NCI-H146 treated with DMSO at 0.1 percent for 48 hours (cell line): Measurements from ENCODE around the gene GSTM1.
"Not testable (repeated sequence)": the region's sequence is repeated elsewhere in the genome, so short reads cannot be mapped to it uniquely, and the experiment has no call there.

Experiments
- DNase-seq: peaks from one replicate; lab custom pipeline; 2025; ENCODE audit not compliant: unreplicated experiment; lab: John Stamatoyannopoulos, UW

The GSTM1 gene

DNA sequence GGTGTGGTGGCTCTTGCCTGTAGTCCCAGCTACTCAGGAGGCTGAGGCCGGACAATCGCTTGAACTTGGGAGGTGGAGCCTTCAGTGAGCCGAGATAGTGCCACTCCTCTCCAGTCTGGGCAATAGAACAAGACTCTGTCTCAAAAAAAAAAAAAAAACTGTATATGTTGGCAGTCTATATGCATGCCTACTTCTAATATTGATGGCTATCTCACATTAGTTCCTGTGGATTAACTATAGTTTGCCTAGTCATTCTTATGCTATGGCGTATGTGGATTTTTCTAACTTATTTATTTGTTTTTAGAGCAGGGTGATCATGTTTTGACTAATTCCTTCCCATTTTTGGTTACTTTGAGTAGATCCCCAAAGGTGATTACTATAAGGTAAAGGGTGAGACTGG, 9.4 kb downstream of the GSTM1 start:
- no peak for DNase-seq

DNA sequence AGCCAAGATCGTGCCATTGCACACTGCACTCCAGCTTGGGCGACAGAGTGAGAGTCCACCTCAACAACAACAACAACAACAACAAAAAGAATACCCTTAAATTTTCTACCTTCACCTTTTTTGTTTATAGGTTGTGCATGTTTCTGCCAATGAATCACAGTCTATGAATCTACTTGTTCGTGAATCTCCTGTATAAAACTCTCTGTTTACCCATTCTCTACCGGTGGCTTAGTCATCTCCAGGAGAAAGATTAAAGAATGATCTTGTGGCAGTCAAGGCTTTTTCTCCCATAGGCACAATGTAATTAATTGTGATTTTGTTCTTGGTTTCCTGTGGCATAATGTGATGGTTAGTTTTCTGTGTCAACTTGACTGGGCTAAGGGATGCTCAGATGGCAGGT, 10.2 kb downstream of the GSTM1 start:
- not testable (repeated sequence) for DNase-seq

DNA sequence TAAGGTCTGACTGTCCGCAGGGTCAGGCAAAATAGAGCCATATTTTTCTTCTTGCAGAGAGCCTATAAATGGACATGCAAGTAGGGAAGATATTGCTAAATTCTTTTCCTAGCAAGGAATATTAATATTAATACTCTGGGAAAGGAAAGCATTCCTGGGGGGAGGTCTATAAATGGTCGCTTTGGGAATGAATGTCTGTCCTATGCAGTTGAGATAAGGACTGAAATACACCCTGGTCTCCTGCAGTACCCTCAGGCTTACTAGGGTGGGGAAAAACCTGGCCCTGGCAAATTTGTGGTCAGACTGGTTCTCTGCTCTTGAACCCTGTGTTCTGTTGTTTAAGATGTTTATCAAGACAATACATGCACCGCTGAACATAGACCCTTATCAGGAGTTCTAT, 15.3 kb downstream of the GSTM1 start:
- not testable (repeated sequence) for DNase-seq

DNA sequence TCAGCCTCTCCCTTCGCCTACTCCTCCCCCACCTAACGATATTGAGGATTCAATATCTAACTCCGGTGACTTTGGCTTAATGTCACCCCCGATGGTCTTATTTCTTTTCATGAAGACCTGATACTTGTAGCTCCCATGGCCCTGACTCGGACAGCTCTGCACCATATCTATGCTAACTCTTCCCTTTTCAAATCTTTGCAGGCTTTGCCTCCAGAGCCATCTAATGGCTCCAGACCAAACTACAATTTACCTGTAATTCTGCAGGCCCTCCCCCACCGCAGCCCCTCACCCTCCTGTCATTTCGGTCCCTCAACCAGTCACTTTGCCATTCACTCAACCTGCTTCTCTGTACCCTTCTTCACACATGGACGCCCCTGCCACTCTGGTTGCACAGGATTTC, 16.6 kb downstream of the GSTM1 start:
- no peak for DNase-seq

DNA sequence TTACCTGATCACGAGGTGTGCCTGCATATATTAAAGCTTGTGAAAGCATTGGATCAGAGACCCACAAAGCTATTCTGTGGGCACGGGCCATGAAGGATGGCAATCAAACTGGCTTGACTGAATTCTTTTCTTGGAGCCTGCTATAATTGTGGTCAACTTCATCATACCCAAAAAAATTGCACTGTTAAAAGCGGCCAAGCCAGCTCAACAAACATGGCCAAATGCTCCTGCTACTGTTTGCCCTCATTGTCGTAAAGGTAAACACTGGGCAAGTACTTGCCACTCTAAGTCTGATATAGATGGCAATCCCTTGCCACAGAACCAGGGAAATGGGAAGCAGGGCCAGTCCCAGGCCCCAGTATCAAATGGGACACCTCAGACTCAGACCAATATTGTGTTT, 17.8 kb downstream of the GSTM1 start:
- no peak for DNase-seq

DNA sequence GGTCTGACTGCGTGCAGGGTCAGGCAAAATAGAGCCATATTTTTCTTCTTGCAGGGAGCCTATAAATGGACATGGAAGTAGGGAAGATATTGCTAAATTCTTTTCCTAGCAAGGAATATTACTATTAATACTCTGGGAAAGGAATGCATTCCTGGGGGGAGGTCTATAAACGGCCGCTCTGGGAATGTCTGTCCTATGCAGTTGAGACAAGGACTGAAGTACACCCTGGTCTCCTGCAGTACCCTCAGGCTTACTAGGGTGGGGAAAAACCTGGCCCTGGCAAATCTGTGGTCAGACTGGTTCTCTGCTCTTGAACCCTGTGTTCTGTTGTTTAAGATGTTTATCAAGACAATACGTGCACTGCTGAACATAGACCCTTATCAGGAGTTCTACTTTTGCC, 21.3 kb downstream of the GSTM1 start:
- DNase-seq = not testable (repeated sequence)

DNA sequence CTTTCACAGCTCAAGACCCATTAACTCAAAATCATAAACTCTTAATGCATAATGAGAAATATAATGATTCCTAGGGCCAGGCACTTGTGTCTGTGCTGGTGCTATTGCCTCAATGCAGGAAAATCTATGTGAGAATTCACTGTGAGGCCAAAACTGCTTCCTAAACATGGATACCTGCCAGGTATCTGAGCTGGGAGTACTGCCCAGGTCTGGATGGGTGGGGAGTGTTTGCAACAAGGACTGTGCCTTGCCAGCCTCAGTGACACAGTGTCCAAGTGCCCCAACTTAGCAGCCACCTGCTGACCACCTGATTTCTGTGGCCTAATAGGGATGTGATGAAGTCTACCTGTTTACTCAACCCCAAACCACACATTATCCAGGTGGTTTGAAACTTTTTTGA, 22.2 kb downstream of the GSTM1 start:
- not testable (repeated sequence) for DNase-seq

DNA sequence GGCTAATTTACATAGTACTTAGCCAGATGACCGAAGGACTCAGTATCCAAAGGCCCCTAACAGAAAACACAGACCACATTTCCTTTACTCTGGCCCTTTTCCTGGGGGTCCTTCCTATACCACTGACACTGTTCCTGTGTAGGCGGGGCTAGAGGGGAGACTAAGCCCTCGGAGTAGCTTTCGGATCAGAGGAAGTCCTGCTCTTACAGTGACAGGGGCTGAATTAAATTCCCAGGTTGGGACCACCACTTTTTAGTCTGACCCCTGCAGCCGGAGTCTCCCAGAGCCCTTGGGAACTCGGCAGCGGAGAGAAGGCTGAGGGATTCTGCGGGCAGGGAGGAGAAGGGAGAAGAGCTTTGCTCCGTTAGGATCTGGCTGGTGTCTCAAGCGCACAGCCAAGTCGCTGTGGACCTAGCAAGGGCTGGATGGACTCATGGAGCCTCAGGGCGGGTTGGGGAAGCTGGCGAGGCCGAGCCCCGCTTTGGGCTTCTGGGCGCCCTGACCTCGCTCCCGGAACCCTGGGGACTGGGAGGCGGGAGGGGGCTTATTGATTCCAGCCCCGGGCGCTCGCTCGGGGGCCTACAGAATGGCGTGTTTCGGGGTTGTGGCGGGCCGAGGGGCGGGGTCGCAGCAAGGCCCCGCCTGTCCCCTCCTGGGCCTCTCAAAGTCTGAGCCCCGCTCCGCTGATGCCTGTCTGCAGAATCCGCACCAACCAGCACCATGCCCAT, 24.1 kb downstream of the GSTM1 start, which contains the start of gene GSTM5:
TSS of gene GSTM5 (plus strand) at position 659 of the 728 bp plus-strand sequence. CDS start at position 721, 62 bp downstream.
- not testable (repeated sequence) for DNase-seq

DNA sequence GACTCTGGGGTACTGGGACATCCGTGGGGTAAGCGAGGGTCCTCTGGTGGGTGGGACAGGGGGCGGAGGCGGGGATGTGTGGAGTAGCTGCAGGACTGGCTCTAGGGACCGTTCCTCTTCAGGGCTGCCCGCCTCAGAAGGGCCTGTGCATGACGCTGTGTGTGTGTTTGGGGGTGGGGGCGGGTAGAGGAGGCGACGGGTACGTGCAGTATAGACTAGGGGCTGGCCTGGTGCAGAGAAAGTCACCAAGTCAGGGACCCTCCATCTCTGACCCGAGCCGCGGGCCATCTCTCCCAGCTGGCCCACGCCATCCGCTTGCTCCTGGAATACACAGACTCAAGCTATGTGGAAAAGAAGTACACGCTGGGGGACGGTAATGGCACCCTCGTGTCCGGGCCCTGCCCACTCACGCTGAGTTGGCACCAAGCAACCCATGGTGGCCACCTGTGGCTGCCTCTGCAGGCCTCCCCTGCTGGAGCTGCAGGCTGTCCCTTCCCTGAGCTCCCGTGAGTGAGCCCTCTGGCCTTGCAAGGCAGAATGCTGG, 24.8 kb downstream of the GSTM1 start:
- no peak for DNase-seq

DNA sequence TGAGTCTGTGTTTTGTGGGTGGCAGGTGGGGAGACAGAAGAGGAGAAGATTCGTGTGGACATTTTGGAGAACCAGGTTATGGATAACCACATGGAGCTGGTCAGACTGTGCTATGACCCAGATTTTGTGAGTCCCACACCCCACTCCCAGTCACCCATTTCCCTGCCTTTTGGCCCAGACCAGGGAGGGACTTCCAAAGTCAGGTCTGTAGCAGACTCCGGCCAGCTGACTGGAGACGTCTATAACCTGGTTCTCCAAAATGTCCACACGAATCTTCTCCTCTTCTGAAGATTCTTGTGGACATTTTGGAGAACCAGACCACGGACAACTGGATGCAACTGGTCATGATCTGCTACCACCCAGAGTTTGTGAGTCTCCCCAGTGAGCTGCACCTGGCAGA, 26.0 kb downstream of the GSTM1 start:
- DNase-seq = no peak

DNA sequence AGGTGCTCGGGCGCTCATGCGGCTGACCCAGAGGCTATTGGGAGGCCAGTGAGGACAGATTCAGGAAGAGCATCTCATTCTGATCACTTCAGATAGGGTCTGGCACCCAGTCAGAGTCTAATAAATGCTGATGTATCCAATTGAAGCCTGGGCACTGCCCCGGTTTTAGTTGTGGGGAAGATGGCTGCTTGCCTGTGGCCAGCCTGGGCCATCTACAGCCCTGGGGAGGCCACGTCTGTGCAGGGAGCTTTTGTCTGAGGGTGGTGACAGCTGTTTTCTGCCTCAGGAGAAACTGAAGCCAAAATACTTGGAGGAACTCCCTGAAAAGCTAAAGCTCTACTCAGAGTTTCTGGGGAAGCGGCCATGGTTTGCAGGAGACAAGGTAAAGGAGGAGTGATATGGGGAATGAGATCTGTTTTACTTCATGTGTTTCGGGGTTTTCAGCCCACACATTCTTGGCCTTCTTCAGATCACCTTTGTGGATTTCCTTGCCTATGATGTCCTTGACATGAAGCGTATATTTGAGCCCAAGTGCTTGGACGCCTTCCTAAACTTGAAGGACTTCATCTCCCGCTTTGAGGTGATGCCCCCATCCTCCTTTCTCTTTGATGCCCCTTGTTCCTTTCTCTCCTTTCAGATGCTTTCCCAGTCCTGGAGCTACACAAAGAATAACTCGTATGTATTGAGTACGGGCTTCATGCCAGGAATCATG, 27.2 kb downstream of the GSTM1 start:
- no peak for DNase-seq

DNA sequence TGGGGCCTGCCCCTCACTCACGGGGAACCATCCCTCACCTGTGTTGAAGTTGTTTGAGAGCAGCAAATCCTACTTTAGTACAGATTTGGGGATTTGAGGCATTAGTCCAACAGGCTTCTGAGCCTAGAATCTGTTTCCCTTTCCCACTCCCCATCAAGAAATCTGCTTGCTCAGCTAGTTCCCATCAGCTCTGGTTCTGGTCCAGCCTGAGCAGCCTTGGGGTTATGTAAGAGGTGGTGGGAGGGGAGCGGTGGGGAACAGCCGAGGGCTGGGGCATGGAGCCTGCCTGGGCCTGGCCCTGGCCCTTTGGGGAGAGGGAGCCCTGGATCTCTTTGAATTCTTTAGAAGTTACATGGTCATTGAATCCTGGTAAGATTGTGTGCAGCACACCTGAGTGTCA, 28.5 kb downstream of the GSTM1 start:
- DNase-seq = no peak

DNA sequence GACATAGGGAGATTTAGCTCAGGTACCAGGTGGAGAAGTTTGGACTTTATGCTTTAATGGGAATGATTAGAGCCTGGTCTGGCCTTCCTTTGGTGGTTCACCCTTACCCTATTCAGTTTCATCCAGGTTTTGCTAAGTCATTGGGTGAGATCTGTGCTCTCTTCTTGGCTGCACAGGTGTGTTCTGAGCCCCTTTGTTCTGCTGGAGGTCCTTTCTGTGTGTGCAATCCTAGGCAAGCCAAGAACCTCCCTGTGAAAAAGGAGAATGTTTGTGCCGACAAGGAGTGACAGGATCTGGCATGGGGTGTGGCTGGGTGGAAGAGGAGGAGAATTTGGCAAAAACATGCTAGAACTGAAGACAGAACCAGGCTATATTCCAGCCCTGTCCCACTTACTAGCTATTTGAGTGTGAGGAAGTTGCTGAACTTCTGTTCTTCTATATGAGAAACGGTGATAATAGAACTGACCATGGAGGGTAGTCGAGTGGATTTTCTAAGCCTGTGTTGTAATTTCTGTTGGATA, 29.0 kb downstream of the GSTM1 start:
- DNase-seq = no peak

DNA sequence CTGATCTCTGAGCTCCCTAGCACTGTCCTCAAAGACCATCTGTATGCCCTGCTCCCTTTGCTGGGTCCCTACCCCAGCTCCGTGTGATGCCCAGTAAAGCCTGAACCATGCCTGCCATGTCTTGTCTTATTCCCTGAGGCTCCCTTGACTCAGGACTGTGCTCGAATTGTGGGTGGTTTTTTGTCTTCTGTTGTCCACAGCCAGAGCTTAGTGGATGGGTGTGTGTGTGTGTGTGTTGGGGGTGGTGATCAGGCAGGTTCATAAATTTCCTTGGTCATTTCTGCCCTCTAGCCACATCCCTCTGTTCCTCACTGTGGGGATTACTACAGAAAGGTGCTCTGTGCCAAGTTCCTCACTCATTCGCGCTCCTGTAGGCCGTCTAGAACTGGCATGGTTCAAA, 30.1 kb downstream of the GSTM1 start:
- no peak for DNase-seq

DNA sequence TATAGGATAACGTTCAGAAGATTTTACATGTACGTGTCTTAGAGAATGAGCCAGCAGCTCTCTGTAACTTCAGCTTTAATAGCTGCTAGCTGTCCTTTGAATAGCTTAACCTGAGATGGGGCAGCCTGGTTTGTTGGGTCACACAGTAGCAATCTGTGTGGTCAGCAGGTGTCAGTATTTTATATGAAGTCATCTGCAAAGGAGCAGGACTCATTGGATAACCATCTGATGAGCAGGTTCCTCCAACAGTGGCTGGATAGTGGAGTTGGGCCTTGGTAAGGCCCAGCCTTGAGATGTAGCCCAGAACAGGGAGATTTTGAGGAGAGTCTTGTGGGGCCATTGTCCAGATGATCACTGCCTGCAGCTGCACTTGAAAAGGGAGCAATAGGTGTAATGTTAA, 30.9 kb downstream of the GSTM1 start:
- peak; percentile 28 for DNase-seq

DNA sequence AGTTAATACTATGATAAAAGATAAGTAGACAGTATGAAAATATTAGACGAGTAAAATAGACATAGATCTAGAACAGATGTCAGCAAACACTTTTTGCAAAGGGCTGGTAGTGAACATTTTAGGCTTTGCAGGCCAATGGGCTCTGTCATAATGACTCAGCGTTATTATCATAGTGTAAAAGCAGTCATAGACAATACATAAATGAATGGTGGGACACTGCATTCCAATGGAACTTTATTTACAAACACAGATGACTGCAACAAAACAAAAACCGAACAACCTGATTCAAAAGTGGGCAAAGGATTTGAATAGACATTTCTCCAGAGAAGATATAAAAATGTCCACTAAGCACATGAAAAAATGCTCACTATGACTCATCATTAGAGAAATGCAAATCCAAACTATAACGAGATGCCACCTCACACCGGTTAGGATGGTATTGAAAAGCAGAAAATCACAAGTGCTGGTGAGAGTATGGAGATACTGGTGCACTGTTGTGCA, 31.8 kb downstream of the GSTM1 start:
- DNase-seq = no peak

DNA sequence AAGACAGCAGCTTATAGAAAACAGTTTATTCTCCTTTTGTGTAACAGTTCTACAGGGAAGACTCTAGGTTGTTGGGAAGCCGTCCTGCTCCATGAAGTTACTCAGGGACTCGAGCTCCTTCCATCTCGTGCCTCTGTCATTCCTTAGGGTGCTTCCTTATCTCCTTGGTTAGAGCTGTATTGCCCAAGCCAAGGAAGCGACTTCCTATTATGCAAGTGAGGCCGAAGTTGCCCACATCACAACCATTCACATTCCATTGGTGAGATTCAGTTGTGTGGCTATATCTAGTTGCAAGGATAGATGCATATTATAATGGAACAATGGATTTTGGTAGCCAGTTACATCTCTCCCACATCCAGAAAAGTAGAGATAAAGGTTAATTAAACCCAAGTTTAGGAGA, 33.4 kb downstream of the GSTM1 start:
- no peak for DNase-seq

DNA sequence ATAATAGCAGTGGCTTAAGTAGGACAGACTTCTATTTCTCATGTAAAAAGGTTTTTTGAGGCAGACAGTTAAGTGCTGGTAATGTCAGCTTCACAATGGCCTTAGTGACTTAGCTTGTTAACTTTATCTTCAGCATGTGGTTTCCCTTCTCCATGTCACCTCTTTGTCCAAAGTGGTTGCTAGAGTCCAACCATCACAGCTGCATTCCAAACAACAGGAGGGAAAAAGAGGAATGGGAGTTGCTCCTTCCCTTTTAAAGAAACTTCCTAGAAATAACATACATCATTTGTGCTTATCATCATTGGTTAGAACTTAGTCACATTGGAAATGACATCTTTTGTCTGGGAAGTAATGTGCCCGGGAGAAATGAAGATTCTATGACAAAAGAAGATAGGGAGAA, 34.4 kb downstream of the GSTM1 start:
- no peak for DNase-seq

DNA sequence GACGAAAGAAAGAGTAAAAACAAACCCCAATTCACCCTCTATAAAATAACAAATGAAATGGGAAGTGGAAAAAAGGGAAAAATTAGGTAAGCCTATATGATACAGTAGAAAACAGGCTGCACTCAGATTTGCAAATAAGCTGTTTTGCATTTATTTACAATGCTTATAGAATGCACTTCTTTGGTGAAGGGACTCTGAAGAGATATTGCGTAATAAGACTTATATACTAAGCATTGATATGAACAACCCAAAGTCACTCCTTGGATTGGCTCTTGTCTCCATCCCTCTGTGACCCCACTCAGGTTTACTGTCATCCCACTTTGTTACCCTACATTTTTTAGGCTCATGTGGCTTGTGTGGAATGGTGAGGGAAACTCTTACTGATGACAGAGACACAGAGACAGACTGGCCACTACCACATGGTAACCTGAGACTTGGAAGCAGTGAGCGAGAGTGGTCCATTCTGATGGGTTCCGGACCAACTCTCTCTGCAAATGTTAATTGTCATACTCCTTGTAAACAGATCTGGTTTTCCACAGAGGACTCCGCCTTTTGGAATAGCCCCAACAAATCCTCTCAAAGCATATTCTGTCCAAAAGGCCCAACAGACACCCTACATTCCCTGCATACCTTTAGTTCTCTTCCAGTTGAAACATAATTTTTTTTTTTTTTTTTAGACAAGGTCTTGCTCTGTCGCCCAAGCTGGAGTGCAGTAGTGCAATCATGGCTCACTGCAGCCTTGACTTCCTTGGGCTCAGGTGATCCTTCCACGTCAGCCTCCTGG, 35.5 kb downstream of the GSTM1 start:
- DNase-seq = no peak

DNA sequence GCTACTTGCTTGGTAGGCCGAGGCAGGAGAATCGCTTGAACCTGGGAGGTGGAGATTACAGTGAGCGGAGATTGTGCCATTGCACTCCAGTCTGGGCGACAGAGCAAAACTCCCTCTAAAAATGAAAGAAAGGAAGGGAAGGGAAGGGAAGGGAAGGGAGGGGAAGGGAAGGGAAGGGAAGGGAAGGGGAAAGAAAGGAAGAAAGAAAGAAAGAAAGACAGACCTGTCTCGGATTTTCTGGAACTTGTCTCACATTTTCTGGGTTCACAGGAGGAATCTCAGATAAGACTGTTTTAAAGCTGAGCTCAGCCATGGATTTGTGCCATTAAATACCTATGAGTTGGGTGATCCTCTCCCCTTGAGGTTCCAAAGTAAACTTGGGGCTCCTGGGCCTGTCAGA, 37.3 kb downstream of the GSTM1 start:
- DNase-seq = no peak

DNA sequence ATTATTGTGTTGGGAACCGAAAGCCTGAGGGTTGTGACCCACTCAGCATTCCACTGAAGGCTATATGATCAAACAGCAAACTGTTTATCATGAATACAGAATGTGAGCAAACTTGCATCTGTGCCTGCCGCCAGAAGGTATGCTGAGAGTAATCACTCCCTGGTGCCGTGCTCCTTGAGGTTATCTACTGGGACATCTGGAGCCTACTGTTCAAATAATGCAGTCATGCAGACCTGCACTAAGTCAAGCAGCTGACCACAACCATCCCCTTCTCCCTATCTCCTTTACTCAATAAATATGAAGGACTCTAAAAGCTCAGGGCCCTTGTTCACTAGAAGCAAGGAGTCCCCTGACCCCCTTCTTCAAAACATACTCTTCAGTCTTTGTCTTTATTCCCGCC, 37.9 kb downstream of the GSTM1 start:
- DNase-seq = no peak
